ENCODE results near the gene DLG4.

DNA sequence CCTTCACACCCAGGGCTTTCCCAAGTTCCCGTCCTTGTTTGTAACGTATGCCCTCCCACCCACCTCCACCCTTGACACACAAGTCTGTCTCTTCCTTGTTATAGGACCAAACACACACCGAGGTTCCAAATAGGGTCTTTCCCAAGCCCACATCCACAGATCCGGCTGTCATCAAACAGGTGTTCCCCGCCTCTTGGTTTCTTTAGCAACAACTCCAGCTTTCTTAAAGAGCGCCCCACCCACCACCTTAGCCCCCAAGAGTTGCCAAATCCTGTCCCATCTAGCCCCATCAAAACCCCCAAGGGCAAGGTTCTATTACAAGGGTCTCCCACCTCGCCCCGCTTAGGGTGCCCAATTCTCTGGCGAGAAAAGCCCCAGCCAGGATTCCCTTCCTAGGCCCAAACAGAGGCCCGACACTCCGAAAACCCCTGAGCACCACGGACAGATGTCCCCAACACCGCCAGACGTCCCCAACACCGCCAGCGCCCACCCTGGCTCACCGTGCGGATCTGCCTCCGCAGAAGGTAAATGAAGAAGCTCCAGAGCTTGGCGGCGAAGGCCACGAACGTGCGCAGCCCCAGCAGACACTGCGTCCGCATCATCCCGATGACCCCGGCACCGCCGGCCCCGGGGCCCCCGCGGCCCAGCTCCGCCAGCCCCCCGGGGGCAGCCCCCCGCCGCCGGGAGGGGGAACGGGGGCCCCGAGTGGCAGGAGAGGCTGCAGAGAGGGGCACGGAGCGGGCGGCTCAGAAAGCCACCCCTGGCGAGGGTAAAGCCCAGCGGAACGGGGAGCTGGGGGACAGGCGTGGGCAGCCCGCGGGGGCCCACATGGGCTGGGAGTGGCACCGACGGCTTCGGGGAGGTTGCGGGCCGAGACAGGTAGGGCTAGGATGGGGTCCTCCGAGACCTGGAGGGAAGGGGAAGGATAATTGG lies 31.3 kb upstream of the DLG4 start:
- TF ChIP-seq EZH2 (IDR thresholded peaks at IDR 0.05; ENCODE audit: borderline replicate concordance, low read depth, low read length, severe bottlenecking) = no peak
- TF ChIP-seq, protein P1, sequence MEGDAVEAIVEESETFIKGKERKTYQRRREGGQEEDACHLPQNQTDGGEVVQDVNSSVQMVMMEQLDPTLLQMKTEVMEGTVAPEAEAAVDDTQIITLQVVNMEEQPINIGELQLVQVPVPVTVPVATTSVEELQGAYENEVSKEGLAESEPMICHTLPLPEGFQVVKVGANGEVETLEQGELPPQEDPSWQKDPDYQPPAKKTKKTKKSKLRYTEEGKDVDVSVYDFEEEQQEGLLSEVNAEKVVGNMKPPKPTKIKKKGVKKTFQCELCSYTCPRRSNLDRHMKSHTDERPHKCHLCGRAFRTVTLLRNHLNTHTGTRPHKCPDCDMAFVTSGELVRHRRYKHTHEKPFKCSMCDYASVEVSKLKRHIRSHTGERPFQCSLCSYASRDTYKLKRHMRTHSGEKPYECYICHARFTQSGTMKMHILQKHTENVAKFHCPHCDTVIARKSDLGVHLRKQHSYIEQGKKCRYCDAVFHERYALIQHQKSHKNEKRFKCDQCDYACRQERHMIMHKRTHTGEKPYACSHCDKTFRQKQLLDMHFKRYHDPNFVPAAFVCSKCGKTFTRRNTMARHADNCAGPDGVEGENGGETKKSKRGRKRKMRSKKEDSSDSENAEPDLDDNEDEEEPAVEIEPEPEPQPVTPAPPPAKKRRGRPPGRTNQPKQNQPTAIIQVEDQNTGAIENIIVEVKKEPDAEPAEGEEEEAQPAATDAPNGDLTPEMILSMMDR (IDR thresholded peaks at IDR 0.05; ENCODE audit: borderline replicate concordance, extremely low read depth, low read length, poor library complexity, severe bottlenecking) = no peak
